H9 (cell line): ENCODE data around the gene GHRHR. TPM values are rescaled to one million over a fixed set of nuclear protein-coding genes. Genes with fewer than 3 reads are reported as not detected.

Source experiments
- DNase-seq: peaks from one replicate; pipeline ENCODE4 v3.0.0-alpha.2; 2017
- H2AFZ ChIP-seq: one replicate; pipeline ENCODE4 v1.6.1; 2013; ENCODE audit warnings: mild to moderate bottlenecking, low read length, control low read depth, moderate library complexity
- H2AK5ac ChIP-seq: 2 replicates; pipeline ENCODE4 v1.6.1; 2013; ENCODE audit warnings: low read length, control low read depth, mixed read lengths; ENCODE audit not compliant: insufficient read length
- H2BK120ac ChIP-seq: one replicate; pipeline ENCODE4 v1.6.1; 2013; ENCODE audit warnings: low read depth, mild to moderate bottlenecking, low read length, control low read depth, inconsistent platforms; ENCODE audit not compliant: poor library complexity, severe bottlenecking
- H2BK12ac ChIP-seq: 2 replicates; pipeline ENCODE4 v1.6.1; 2013; ENCODE audit warnings: low read length, control low read depth, mixed read lengths, low read depth; ENCODE audit not compliant: insufficient read length
- H2BK15ac ChIP-seq: 2 replicates; pipeline ENCODE4 v1.6.1; 2013; ENCODE audit warnings: low read depth, low read length, control low read depth
- H2BK20ac ChIP-seq: one replicate; pipeline ENCODE4 v1.6.1; 2013; ENCODE audit warnings: low read depth, mild to moderate bottlenecking, low read length, control low read depth, inconsistent platforms; ENCODE audit not compliant: poor library complexity, severe bottlenecking
- H2BK5ac ChIP-seq: 2 replicates; pipeline ENCODE4 v1.6.1; 2013; ENCODE audit warnings: low read length, control low read depth, mixed read lengths; ENCODE audit not compliant: insufficient read length
- H3K14ac ChIP-seq: 2 replicates; pipeline ENCODE4 v1.6.1; 2013; ENCODE audit warnings: low read length, control low read depth; ENCODE audit not compliant: insufficient read depth
- H3K18ac ChIP-seq: 2 replicates; pipeline ENCODE4 v1.6.1; 2013; ENCODE audit warnings: low read depth, mild to moderate bottlenecking, mixed read lengths, low read length, control low read depth; ENCODE audit not compliant: insufficient read length
- H3K23ac ChIP-seq: 2 replicates; pipeline ENCODE4 v1.6.1; 2013; ENCODE audit warnings: low read length, control low read depth, mixed read lengths, low read depth; ENCODE audit not compliant: insufficient read length
- H3K23me2 ChIP-seq: 2 replicates; pipeline ENCODE4 v1.6.1; 2013; ENCODE audit warnings: low read depth, mild to moderate bottlenecking, mixed read lengths, low read length, control low read depth; ENCODE audit not compliant: insufficient read length, poor library complexity, severe bottlenecking
- H3K27ac ChIP-seq: 2 replicates; pipeline ENCODE4 v1.5.1; 2013; ENCODE audit warnings: low read length, control low read depth, mixed read lengths, low read depth; ENCODE audit not compliant: insufficient read length
- H3K27me3 ChIP-seq: 2 replicates; pipeline ENCODE4 v1.6.1; 2013; ENCODE audit warnings: low read length, control low read depth, inconsistent platforms; ENCODE audit not compliant: insufficient read depth
- H3K4ac ChIP-seq: 2 replicates; pipeline ENCODE4 v1.6.1; 2013; ENCODE audit warnings: low read depth, mild to moderate bottlenecking, control low read depth, inconsistent platforms, low read length, moderate library complexity
- H3K4me1 ChIP-seq: 2 replicates; pipeline ENCODE4 v1.6.1; 2013; ENCODE audit warnings: low read length, control low read depth, inconsistent platforms; ENCODE audit not compliant: insufficient read depth
- H3K4me2 ChIP-seq: 2 replicates; pipeline ENCODE4 v1.6.1; 2013; ENCODE audit warnings: low read length, control low read depth, mixed read lengths; ENCODE audit not compliant: insufficient read length, insufficient read depth
- H3K56ac ChIP-seq: 2 replicates; pipeline ENCODE4 v1.6.1; 2013; ENCODE audit warnings: low read depth, mild to moderate bottlenecking, mixed read lengths, low read length, control low read depth; ENCODE audit not compliant: insufficient read length
- H3K79me1 ChIP-seq: 2 replicates; pipeline ENCODE4 v1.6.1; 2013; ENCODE audit warnings: low read depth, mild to moderate bottlenecking, moderate library complexity, low read length, control low read depth, inconsistent platforms; ENCODE audit not compliant: insufficient read depth, poor library complexity, severe bottlenecking
- H3K79me2 ChIP-seq: 2 replicates; pipeline ENCODE4 v1.6.1; 2013; ENCODE audit warnings: low read length, control low read depth, inconsistent platforms; ENCODE audit not compliant: insufficient read depth
- H3K9ac ChIP-seq: 2 replicates; pipeline ENCODE4 v1.6.1; 2013; ENCODE audit warnings: low read length, control low read depth, mixed read lengths; ENCODE audit not compliant: insufficient read length; ENCODE audit errors: extremely low read depth
- H3K9me3 ChIP-seq: one replicate; pipeline ENCODE4 v1.6.1; 2013; ENCODE audit warnings: low read depth, low read length, inconsistent platforms; ENCODE audit not compliant: control insufficient read depth
- H3T11ph ChIP-seq: one replicate; pipeline ENCODE4 v1.6.1; 2013; ENCODE audit warnings: mild to moderate bottlenecking, low read length, control low read depth, inconsistent platforms
- H4K20me1 ChIP-seq: one replicate; pipeline ENCODE4 v1.6.1; 2013; ENCODE audit not compliant: control insufficient read depth, insufficient read length, insufficient read depth
- H4K5ac ChIP-seq: 2 replicates; pipeline ENCODE4 v1.6.1; 2013; ENCODE audit warnings: low read depth, mild to moderate bottlenecking, mixed read lengths, low read length, control low read depth; ENCODE audit not compliant: insufficient read length
- H4K8ac ChIP-seq: replicated peaks from 2 replicates; pipeline ENCODE4 v1.6.1; 2013; ENCODE audit warnings: low read length, control low read depth, mixed read lengths, low read depth; ENCODE audit not compliant: insufficient read length
- H4K91ac ChIP-seq: 2 replicates; pipeline ENCODE4 v1.6.1; 2013; ENCODE audit warnings: low read depth, mild to moderate bottlenecking, moderate library complexity, mixed read lengths, low read length, control low read depth; ENCODE audit not compliant: insufficient read length
- H3K27ac Mint-ChIP-seq, 3 experiments: 2 replicates in 2 of 3; 3 replicates in 1 of 3; pipeline ENCODE4 v1.8.0; 2020 to 2021; ENCODE audit warnings: mixed read lengths in 3 of 3, mild to moderate bottlenecking in 1 of 3, moderate library complexity in 1 of 3
- H3K27me3 Mint-ChIP-seq: 2 replicates; pipeline ENCODE4 v1.8.0; 2021; ENCODE audit warnings: low read depth, mild to moderate bottlenecking, moderate library complexity, mixed read lengths
- H3K36me3 Mint-ChIP-seq, 3 experiments: 2 replicates in 2 of 3; 3 replicates in 1 of 3; pipeline ENCODE4 v1.8.0; 2020 to 2021; ENCODE audit warnings: low read depth in 3 of 3, mixed read lengths in 3 of 3; ENCODE audit not compliant: insufficient read depth in 1 of 3
- H3K4me1 Mint-ChIP-seq, 2 experiments: 2 replicates each; pipeline ENCODE4 v1.8.0; 2020; ENCODE audit warnings: mixed read lengths in 2 of 2
- H3K4me3 Mint-ChIP-seq, 2 experiments: 2 replicates in 1 of 2; 3 replicates in 1 of 2; pipeline ENCODE4 v1.8.0; 2020 to 2021; ENCODE audit warnings: mild to moderate bottlenecking in 2 of 2, mixed read lengths in 2 of 2, moderate library complexity in 1 of 2
- H3K9me3 Mint-ChIP-seq, 2 experiments: 2 replicates in 1 of 2; 3 replicates in 1 of 2; pipeline ENCODE4 v1.8.0; 2020; ENCODE audit warnings: mild to moderate bottlenecking in 2 of 2, mixed read lengths in 2 of 2, moderate library complexity in 1 of 2
- CTCF ChIP-seq: fragments of 200-600 bp; sonication (generic); conservative IDR thresholded peaks from 3 replicates; pipeline ENCODE4 v1.8.0; 2021; ENCODE audit warnings: antibody characterized with exemption, mild to moderate bottlenecking
- WGBS: extraction: QIAGEN DNeasy Blood & Tissue Kit; methylation state at CpG from one replicate; pipeline ENCODE4 v1.1.7; 2013; ENCODE audit warnings: missing lambda C conversion rate, low lambda C conversion rate, mixed read lengths; ENCODE audit not compliant: insufficient read length; ENCODE audit errors: extremely low coverage; 5-methylcytosine and 5-hydroxymethylcytosine counted together
- total RNA-seq: library from RNA; stranded (reverse); gene quantifications from 2 replicates; pipeline ENCODE4 v1.2.1, GENCODE V29; 2021

The GHRHR gene
- total RNA-seq, 1 experiment from 2014 or later: 7.4 TPM

- no peak overlapping the region for H3K18ac ChIP-seq
Measured at GRCh38 chr7:30920584-30921539, 42.9 kb upstream of the GHRHR start.

More at GRCh38 chr7:30920584-30921539, 42.9 kb upstream of the GHRHR start:
- Mint-ChIP-seq H3K4me1 (peaks cover 0 to 20% of the 10 kb centered on the region in 2 experiments; a peak in 2 of 4 replicates), H3K27ac (no peak overlapping the region), H3K4me3 (no peak overlapping the region), H3K9me3 (no peaks in the 10 kb centered on the region), H3K27me3 (peaks cover 5% of the 10 kb centered on the region; the same call in 1 of the 2 replicates), H3K36me3 (no peaks in the 10 kb centered on the region)
- Histone ChIP-seq H3K79me1 (no peaks in the 10 kb centered on the region), H3K79me2 (no peaks in the 10 kb centered on the region), H3K4me2 (no peak overlapping the region), H4K20me1 (no peaks in the 10 kb centered on the region), H2BK12ac (no peak overlapping the region), H2BK15ac (no peak overlapping the region), H3T11ph (no peak overlapping the region), H4K91ac (no peak overlapping the region), H2BK5ac (no peak overlapping the region), H3K9me3 (no peaks in the 10 kb centered on the region), H3K27ac (no peak overlapping the region), H3K23me2 (no peaks in the 10 kb centered on the region), H3K23ac (no peak overlapping the region), H2AK5ac (no peak overlapping the region), H3K56ac (no peak overlapping the region), H2AFZ (no peak overlapping the region), H4K5ac (no peak overlapping the region), H2BK20ac (no peak overlapping the region), H3K4me1 (no peaks in the 10 kb centered on the region), H3K4ac (no peak overlapping the region), H3K9ac (no peak overlapping the region), H2BK120ac (no peak overlapping the region), H4K8ac (no peak overlapping the region), H3K14ac (no peak overlapping the region; the same call in 1 of the 2 replicates), H3K27me3 (no peaks in the 10 kb centered on the region)
- no CpG with 5 or more reads among the region's 9 CpGs for WGBS
- no peak for TF ChIP-seq CTCF
- DNase-seq: peak; percentile 19
